Measurements from ENCODE around the gene PRKAG1.

PRKAG1 gene

DNA sequence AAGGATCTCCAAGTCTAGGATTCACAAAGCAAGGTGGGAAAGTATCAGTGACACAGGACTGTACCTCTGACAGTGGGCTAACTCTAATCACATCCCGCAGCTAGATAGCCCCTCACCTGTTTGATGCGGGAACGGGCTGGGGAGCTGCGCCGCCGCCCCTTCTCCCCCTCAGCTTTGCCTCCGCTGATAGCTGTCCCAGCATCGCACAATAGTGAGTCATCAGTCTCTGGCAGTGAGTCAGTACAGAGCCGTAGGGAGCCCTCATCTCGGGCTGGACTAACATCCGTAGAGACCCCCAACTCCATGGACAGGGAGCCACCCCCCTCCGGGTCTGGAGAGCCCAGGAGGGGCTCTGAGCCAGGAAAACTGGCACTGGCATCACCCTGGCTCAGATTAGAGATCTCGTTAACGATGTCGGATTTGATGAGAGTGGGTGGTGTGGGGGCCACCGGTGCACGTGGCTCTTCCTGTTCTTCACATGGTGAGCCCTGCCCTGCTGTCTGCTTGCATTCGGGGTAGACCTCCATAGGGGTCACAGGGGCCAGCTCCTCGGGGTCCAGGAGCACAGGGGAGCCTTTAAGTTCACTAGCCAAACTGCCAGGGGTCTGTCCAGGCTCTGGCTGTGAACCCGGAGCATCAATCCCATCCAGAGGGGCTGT, 31.1 kb upstream of the PRKAG1 start:
- no peak for DNase-seq

DNA sequence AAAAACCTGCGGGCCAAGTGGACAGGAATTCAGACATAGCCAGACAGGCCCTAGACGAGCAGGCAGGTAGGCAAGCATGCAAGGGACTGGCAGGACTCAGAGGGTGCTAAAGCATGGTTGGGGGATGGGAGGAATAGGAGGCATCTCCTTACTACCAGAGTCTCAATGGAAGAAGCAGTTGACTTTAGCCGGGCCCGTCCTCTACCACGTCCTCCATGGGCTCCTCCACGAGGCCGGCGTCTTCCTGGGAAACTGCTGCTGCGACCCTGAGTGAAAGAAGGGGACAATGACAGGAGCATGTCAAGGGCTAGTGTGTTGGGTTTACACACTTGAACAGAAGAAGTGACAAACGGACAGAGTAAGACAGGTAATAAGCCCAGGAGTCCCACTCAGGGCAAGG, 30.4 kb upstream of the PRKAG1 start:
- no peak for DNase-seq

DNA sequence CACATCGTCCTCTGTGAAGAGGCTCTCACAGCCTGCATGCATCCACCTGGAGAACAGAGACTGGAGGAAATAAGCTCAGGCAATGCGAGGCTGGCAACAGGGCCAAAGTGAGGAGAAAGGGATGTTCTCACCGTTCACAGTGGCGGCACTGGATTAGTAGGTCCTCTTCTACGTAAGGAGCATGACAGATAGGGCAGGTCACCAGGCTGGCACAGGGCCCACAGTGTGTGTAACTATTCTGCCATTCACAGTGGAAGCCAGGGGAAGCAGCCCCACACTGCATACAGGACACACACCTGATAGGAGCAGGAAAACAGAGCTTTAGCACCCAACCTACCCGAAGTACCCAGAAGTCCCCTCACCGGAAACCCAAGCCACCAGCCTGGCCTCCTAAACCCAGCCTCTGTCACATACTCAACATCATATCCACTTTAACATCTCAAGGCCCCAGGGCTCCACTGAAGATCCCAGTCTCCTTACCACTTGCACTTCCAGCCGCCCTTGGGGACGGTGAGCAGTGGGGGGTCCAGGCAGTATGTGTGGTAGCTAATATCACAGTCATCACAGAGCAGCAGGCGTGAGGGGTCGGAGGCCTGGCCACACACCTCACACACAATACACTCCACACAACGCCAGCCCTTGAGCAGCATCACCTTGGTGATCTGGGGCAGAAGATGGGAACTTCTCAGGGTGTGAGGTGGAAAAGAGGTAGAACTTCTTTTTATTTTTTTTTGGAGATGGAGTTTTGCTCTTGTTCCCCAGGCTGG, 27.7 kb upstream of the PRKAG1 start:
- no peak for DNase-seq

DNA sequence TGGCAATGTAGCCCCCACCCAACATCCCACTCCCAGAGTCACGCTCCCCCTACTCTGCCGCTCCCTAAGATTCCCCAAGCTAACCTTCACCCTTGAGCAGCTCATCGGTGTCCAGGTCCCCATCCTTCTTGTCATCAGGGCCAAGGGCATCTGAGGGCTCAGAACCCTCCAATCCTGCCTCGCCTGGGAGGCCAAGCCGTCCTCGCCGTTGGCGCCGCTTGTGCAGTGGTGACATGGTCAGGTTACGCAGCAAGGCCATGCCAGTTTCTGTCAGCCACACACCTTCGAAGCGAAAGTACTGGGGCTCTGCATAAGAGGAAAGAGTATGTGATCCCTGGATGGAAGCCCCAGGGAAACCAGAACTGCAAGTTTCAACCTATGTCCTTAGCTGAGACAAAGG, 26.1 kb upstream of the PRKAG1 start:
- DNase-seq, result no peak

DNA sequence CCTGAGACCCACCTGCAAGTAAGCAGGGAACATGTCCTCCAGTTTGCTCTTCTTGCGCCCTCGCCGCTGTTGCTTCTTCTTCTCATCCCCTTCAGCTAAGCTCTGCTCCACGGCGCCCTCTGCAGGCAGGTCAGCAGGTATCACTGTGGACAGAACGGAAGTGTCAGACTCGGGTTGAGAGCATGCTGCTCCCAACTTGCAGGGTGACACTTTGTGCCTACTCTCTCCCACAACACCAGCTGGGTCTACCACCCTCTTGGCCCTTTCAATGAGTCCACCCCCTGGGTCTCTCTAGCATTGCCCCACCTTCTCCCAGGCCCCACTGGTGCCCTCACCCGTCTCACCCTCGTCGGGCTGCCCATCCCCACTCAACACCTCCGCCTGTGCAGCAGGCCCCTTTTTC, 25.3 kb upstream of the PRKAG1 start:
- peak; percentile 37 for DNase-seq

DNA sequence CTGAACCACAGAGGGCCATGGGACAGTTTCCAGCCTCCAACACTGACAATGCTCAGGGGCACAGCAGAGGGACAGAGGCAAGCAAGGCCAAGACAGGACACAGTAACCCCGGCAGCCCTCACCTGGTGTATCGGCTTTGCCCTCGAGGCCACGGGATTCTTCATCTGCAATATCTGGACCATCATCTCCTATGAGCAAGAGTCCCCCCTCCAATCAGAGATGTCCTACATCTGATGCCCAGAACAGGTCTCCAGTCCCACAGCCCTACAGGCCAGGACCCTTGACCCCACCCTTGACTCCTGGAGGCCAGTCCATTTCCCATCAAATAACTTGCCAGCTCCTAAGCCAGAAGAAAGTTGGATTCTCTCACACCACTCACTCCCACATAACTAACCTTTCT, 24.7 kb upstream of the PRKAG1 start:
- no peak for DNase-seq

DNA sequence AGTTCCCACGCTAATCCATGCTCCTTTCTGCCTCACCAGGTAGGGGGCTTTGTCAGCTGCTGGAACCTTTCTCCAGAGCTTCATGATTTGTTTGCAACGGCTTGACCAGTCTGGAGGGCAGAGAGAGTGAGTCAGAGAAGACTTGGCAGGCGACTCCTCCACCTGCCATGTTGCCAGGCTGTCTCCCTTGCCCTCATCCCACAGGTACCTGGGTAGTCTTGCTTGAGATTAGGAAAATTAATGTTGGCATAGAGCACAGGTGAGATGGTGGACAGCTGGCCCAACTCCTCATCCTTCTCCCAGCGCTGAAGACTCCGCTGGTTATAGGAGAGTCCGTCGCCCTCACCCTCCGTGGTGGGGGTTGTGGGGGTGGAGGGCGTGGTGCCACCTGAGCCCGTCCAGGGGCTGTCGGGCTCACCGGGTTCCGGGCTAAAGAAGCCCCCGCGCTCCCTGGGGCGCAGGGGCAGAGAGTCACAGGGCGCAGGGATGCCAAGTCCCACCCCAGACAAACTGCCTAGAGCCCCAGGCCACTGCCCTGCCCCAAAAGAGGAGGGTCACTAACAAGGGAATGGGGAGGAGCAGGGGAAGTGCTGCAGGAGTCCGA, 23.4 kb upstream of the PRKAG1 start:
- DNase-seq, result no peak

DNA sequence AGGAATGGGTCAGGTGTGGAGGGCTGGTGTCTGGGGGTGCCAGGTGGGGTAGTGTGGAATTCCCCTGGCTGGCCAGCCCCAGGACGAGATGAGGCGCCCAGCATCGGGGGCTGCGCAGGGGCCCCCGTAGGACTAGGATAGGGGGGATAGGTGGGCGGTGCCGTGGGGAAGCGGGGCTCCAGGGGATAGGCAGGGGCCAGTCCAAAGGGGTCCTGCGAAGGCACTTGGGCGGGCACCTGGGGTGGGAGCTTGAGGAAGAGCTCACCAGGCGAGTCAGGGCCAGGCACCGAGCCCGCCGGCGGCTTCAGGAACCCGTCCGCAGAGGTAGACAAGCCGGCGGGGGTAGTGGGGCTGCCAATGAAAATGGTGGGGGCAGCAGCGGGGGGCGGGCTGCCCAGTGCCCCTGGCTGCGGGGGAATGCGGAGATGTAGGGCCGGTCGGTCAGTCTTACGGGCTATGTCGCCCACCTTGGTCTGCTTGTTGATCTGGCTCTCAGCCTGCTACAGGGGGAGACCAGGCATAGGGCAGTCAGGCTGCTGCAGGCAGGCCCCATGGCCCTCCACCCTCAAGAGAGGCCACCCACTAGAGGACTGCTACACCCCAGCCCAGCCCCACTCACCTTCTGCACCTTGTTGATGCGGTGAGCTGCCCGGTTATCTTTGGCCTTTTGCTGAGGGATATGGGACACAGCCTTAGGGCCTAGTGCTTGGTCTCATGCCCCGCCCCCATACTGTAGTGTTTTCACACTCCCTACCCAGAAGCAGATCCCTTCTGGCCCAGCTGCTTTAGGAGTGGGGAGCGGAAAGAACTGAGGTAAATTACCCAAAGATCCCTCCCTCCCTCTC, 22.7 kb upstream of the PRKAG1 start:
- DNase-seq, result no peak

DNA sequence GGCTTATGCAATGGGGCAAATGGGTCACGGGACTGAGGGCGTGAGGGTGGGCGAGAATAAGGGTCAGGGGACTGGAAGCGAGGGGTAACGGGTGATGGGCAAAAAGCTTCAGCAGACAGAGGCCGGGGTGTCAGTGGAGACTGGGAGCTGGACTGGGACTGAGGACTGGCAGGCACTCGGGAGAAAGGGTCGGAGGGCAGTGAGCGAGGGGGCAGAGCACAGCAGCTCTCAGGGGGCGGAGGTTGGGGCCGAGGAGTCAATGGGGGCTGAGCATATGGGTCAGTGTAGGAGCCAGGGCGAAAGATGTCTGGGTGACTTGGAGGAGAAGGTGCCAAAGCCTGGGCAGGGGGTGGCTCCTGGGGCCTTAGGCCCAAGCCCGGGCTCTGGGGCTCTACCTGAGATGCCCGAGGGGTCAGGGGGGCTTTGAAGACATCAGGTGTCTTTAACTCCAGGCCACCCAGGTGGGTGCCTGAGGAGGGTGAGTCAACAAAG, 21.8 kb upstream of the PRKAG1 start:
- DNase-seq, result no peak

DNA sequence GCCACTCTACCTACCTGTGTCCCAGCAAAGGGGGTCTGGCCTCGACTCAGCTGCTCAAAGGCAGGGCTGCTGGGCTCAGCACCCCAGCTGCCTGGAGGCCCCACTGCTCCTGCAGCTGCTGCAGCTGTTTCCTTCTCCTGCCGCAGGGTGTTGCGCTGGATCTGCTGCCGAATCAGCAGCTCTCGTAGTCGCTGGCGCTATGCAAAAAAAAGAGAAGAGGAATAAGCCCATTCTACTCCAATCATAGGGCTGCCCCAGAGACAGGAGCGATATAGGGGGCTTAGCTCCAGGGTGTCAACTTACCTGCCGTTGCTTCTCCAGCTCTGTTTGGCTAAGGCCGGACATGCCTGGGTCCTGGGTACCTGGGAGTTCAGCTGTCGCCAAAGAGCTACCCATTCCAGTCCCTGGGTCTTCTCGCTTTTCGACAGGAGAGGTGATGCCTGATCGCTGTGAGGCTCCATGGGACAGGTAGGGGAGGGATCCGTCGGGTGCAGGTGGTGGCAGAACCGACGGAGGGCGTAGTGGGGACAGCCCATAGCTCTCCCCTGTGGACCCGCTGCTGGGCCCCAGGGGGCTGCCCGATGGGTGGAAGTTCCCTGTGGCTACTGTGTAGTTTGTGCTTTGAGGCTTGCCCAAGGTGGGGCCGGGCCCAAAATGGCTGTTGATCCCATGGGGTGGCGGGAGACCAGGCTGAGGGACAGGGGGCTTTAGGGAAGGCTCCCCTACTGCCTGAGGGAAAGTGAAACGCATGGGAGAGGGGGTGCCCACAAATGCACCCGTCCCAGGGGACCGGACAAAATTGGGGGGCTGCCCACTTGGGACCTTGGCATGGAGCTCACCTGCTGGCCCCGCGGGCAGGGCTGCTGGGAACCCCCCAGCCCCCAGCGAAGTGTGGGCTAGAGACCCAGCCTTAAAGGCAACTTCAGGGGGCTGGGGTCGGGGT, 21.1 kb upstream of the PRKAG1 start:
- no peak for DNase-seq

DNA sequence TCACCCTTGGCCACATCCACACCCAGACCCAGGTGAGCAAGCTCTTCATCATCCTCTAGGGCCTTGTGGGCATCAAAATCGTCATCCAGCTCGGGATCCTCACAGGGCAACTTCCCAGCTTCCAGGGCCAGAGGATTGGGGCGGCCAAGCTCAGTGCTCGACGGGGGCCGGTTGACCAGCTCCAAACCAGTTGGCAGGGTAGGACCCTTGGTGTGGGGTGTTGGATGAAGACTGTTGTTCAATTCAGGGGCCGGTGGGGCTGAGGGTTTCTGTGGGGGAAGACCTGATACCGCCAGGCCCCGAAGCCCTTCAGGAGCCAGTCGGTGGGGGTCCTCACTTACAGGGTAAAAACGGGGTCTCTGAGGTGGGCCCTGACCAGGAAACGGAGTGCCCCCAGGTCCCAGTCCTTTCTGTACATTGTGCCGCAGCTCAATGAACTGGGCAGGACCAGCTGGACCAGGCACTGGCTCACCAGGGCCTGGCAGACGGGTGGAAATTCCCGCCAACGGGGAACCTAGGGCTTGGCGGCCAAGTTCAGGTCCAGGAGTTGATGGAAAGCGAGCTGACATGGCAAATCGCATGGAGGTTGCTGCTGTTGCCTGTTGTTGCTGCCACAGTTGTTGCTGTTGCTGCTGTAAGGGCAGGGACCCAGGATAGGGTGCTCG, 19.8 kb upstream of the PRKAG1 start:
- DNase-seq, result no peak

DNA sequence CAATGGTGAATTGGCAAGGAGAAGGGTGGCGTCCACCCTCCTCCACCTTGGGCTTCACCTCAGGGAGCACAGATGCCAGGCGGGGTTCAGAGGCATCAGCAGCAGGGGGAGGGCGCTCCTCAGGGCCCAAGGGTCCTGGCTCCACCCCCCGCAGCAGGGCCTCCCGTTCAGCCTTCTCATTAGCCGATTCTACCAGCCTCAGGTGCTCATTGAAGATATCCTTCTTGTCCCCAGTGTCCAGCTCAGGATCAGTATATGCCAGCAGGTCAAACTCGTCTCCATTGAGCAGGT, 19.3 kb upstream of the PRKAG1 start:
- DNase-seq, result no peak

DNA sequence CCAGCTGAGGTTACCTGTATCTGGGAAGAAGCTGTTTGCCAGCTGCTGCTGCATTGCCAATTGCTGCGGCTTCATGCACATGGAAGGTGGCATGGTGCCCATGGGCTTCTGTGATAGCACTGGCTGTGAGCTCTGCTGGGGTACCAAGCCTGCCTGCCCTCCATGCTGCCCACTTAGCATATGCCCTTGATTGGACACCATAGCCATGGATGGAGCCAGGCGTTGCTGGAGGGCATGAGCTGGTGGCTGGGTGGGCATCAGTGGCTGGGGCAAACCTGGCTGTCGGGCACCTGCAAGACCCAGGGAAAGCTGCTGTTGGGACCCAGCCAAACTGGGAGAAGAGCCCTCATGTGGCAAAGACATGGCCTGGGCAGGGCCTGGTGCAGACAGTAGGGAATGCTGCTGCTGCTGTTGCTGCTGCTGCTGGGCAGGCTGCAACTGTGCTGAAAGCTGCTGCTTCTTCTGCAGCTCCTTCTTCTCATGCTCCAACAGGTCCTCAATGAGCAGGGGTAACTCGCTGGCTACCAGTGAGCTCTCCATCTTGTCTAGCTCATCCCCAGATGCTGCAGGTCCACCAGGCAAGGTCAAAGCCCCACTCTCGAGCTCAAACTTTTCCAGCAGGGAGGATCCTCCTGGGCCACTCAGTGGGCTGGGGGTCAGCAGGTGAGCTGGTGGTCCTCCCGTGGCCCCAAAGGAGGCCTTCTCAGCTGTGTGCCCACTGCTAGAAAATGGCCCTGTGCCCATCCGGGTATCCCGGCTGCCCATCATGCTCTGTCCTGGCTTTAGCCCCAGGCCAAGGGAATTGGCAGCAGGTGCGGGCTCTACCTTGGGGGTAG, 18.8 kb upstream of the PRKAG1 start:
- DNase-seq, result no peak

DNA sequence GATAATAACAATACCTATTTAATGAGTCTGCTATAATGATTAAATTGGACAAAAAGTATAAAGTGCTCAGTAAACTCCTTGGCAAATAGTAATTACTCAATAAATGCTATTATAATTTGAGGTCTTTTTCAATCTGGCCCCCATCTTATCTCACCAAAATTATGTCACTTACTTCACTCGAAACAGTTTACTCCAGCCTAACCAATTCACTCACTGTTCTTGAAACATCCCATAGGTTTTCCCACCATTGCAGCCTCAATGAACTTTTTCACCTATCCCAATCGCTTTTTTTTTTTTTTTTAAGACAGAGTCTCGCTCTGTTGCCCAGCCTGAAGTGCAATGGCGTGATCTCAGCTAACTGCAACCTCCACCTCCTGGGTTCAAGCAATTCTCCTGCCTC, 17.5 kb upstream of the PRKAG1 start:
- DNase-seq, result no peak

DNA sequence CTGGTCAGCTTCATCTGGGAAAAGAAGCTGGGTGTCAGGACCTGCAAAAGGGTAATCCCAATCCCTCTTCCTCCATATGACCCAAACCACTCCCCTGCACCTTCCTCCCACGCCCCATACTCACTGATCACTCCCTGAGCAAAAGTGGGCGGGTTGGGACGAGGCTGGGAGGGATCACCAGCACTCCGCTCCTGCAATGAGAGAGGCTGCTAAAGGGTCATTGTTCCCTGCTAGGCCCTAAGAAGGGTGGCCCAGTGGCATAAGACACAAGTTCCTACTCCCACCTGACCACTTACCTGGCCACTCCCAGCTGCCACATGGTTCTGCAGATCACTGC, 15.7 kb upstream of the PRKAG1 start:
- DNase-seq, result no peak

DNA sequence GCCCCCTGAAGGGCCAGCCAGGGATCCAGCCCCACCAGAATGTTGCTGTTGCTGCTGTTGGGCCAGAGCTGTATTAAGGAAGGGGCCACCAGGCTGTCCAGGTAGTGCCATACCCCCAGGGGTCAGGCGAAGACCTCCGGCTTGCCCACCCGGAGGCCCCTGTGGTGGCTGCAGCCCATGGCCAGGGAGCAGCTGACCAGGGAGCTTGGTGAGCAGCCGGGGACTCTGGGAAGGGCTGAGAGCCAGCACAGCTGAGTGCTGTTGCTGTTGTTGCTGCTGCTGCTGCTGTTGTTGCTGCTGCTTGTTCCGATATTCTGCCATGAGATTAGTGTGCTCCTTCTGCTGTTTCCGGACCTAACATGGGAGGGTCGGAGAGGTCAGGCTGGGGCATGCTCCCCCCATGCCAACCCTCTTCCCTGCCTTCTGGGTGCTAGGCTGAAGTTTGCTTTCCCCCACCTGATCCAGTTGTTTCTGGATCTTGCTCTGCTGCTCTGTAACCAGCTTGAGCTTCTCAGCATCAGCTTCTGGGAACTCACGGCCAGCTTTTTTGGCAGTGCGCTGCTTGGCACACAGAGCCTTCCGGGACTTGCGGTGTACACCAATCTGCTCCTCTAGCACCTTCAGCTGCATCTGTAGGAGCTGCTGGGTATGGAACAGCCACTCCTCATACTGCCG, 15.2 kb upstream of the PRKAG1 start:
- DNase-seq, result no peak

DNA sequence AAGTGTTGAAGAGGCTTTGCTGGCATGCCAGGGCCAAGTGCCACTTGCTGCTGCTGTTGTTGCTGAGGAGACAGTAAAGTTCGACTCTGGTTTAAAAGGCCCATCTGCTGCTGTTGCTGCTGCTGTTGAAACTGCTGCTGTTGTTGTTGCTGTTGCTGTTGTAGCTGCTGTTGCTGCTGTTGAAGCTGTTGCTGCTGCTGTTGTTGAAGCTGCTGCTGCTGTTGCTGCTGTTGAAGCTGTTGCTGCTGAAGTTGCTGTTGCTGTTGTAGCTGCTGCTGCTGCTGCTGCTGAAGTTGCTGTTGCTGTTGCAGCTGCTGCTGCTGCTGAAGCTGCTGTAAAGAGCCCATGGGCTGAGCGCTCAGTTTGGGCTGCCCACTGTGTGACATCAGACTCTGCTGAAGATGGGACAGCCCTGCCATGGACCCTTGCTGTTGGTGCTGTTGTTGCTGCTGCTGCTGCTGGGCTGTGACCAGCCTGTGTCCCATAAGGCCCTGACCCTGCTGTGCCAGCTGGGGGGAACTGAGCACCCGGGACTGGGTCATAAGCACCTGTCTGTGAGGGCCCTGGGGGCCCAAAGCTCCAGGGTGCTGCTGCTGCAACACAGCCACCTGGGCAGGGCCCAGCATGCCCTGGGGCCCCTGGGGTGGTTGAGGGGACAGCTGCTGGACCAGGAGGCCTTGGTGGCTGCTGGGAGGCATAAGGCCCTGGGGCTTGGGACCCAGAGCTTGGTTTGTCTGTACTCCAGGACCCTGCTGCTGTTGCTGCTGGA, 14.3 kb upstream of the PRKAG1 start:
- DNase-seq, result no peak

DNA sequence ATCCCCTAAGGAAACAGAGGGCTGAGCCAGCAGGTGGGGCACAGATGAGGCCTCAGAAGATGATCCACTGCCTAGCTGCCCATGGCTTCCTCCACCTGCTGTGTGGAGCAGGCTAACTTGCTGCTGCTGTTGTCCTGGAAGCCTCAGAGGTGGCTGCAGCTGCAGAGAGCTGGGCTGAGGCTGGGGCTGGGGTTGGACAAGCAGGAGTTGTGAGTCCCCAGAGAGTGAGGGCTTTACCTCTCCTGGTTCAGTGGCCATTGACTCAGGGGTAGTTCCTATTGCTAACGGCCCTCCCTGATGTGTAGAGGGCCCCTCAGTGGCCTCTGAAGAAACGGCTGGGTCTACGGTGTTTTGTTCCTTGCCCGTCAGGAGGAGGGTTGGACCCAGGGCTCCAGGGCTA, 13.7 kb upstream of the PRKAG1 start:
- DNase-seq, result no peak

DNA sequence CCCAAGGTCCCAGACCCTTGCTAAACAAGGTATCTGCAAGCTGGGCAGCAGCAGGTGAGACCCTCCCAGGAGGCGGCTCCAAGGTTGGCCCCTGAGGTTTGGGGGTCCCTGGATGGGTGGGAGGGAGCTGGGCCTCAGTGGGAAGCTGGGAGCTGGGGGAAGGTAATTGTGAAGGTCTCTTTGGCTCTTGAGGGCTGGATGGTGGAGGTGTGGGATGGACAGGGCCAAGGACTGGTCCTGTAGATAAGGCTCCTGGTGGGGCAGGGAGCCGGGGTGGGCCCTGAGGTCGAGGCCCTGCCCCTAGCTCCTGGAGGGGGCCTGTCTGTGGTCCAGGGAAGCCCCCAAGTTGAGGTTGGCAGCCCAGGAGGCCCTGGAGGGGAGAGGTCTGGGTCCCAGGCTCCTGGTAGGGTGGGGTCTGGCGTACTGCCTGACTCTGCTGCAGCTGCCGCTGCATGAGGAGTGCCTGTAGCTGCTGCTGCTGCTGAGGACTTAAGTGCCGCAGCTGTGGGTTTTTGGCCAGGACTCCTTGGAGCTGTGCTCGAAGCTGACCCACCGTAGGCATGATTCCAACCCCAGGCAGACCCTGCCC, 13.1 kb upstream of the PRKAG1 start:
- no peak for DNase-seq
